HEK293T (cell line): Measurements from ENCODE around the gene IQCF5.

Source experiments
- CTCF ChIA-PET: fragments of 350-600 bp; formaldehyde crosslinking; extraction: SDS; loops from one replicate; lab custom pipeline; 2021; ENCODE audit warnings: antibody characterized with exemption, inconsistent platforms; lab: Yijun Ruan, JAX
- POLR2A ChIA-PET: fragments of 350-600 bp; formaldehyde crosslinking; extraction: SDS; loops from one replicate; lab custom pipeline; 2020; ENCODE audit warnings: antibody characterized with exemption, inconsistent platforms; lab: Yijun Ruan, JAX
- DNase-seq: peaks from one replicate; pipeline ENCODE4 v3.0.0; 2012; ENCODE audit warnings: mixed read lengths; ENCODE audit errors: extremely low spot score
- ARNT ChIP-seq: fragments of 450-650 bp; IDR thresholded peaks from 2 replicates; pipeline ENCODE4 v1.6.1; 2017; ENCODE audit warnings: mild to moderate bottlenecking
- BHLHE40 ChIP-seq: fragments of 450-650 bp; IDR thresholded peaks from 2 replicates; pipeline ENCODE4 v1.6.1; 2016; ENCODE audit warnings: mild to moderate bottlenecking, moderate library complexity, borderline replicate concordance
- CTBP1 ChIP-seq: fragments of 450-650 bp; IDR thresholded peaks from 2 replicates; pipeline ENCODE4 v1.6.1; 2016; ENCODE audit warnings: borderline replicate concordance
- ELF4 ChIP-seq: fragments of 450-650 bp; IDR thresholded peaks from 2 replicates; pipeline ENCODE4 v1.6.1; 2017; ENCODE audit warnings: antibody characterized with exemption
- FOXA1 ChIP-seq: fragments of 450-650 bp; IDR thresholded peaks from 2 replicates; pipeline ENCODE4 v1.6.1; 2016; ENCODE audit warnings: mild to moderate bottlenecking
- FOXK2 ChIP-seq: fragments of 450-650 bp; IDR thresholded peaks from 2 replicates; pipeline ENCODE4 v1.6.1; 2016; ENCODE audit warnings: mild to moderate bottlenecking
- FOXM1 ChIP-seq: fragments of 450-650 bp; IDR thresholded peaks from 2 replicates; pipeline ENCODE4 v1.6.1; 2017; ENCODE audit warnings: mild to moderate bottlenecking, borderline replicate concordance
- HDGF ChIP-seq: fragments of 450-650 bp; IDR thresholded peaks from 2 replicates; pipeline ENCODE4 v1.6.1; 2017; ENCODE audit warnings: antibody characterized with exemption, borderline replicate concordance
- L3MBTL2 ChIP-seq: fragments of 450-650 bp; conservative IDR thresholded peaks from 2 replicates; pipeline ENCODE4 v1.6.1; 2016; ENCODE audit warnings: mild to moderate bottlenecking
- LEF1 ChIP-seq: fragments of 450-650 bp; IDR thresholded peaks from 2 replicates; pipeline ENCODE4 v1.6.1; 2017; ENCODE audit warnings: mild to moderate bottlenecking, borderline replicate concordance
- NFRKB ChIP-seq: fragments of 450-650 bp; IDR thresholded peaks from 2 replicates; pipeline ENCODE4 v1.6.1; 2016; ENCODE audit warnings: mild to moderate bottlenecking, moderate library complexity
- SP1 ChIP-seq: fragments of 450-650 bp; IDR thresholded peaks from 2 replicates; pipeline ENCODE4 v1.6.1; 2017
- SUZ12 ChIP-seq: fragments of 450-650 bp; IDR thresholded peaks from 2 replicates; pipeline ENCODE4 v1.6.1; 2016; ENCODE audit warnings: mild to moderate bottlenecking
- TARDBP ChIP-seq: fragments of 450-650 bp; IDR thresholded peaks from 2 replicates; pipeline ENCODE4 v1.6.1; 2016
- ZNF384 ChIP-seq: fragments of 450-650 bp; IDR thresholded peaks from 2 replicates; pipeline ENCODE4 v1.6.1; 2016
- TF ChIP-seq, protein P1 (sequence below): fragments of 450-650 bp; IDR thresholded peaks from 2 replicates; pipeline ENCODE4 v1.6.1; 2016

Gene IQCF5

DNA sequence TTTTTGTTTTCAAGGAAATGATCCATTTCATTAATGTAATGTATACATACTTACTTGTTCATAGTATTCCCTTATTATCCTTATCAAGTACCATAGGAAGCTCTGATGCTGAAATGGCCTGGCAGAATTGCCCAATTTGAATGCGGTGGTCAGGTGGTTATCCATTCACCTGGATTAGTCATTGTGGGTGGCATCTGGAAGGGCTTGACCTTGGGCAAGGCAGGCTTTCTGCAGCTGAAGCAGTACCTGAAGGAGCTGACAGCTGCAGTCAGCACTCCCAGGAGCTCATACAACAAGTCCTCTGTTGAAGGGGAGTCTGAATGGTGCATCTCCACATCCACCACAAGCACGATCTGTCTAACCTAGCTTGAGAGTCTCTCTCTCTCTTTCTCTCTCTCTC lies 12.2 kb upstream of the IQCF5 start:
- ChIA-PET CTCF (interaction anchor here (1.0 kb wide), 1 partner anchor 13 kb away, joined by 3 read pairs; no protein-coding TSS in a partner anchor), POLR2A (no interaction called here)
- TF ChIP-seq ELF4 (no peak), BHLHE40 (no peak), LEF1 (no peak), ARNT (no peak), SP1 (no peak), ZNF384 (no peak), TARDBP (no peak), NFRKB (no peak), FOXA1 (no peak), FOXM1 (no peak), CTBP1 (no peak), L3MBTL2 (no peak), SUZ12 (no peak), HDGF (no peak), FOXK2 (no peak)
- TF ChIP-seq, protein P1, sequence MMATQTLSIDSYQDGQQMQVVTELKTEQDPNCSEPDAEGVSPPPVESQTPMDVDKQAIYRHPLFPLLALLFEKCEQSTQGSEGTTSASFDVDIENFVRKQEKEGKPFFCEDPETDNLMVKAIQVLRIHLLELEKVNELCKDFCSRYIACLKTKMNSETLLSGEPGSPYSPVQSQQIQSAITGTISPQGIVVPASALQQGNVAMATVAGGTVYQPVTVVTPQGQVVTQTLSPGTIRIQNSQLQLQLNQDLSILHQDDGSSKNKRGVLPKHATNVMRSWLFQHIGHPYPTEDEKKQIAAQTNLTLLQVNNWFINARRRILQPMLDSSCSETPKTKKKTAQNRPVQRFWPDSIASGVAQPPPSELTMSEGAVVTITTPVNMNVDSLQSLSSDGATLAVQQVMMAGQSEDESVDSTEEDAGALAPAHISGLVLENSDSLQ, result no peak
- no peak for DNase-seq

DNA sequence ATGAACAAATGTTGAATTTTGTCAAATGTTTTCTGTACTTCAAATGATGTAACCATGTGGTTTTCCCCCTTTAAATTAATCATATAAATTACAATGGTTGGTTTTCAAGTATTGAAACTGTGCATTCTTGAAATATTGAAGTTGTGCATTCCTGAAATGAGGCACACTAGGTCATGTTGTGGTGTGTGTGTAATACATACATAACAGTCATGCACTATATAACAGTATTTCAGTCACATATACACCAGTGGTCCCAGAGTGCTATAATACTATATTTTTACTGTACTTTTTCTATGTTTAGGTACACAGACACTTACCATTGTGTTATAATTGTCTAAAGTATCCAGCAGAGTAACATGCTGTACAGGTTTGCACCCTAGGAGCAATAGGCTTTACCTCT lies 11.0 kb upstream of the IQCF5 start:
- POLR2A ChIA-PET, result no interaction called here
- no peak for DNase-seq
- CTCF ChIA-PET, result interaction anchor here (1.0 kb wide), 1 partner anchor 12 kb away, joined by 3 read pairs; no protein-coding TSS in a partner anchor
- no peak for TF ChIP-seq NFRKB

DNA sequence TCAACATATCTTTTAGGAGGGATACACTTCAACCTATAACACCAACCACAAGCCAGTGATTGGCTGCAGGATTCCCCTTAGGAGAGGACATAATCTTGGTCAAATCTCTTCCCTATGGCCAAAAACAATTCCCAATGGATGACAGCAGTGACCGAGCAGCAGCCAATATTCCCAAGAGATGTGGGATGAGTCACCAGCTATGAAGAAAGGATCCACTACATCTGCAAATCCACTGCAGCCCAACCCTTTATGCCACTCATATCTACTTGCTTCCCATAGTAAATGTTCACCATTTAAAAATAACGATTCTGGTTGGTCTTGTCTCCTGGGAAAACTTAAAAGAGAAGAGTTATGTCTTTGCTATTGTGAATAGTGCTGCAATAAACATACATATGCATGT lies 4.5 kb upstream of the IQCF5 start:
- TF ChIP-seq BHLHE40 (no peak), HDGF (no peak), FOXM1 (no peak), ZNF384 (no peak), L3MBTL2 (no peak), CTBP1 (no peak), SP1 (no peak)
- TF ChIP-seq, protein P1, result no peak
- CTCF ChIA-PET, result no interaction called here
- POLR2A ChIA-PET, result interaction anchor here (1.0 kb wide), 1 partner anchor 53 kb away, joined by 3 read pairs; no protein-coding TSS in a partner anchor
- no peak for DNase-seq

DNA sequence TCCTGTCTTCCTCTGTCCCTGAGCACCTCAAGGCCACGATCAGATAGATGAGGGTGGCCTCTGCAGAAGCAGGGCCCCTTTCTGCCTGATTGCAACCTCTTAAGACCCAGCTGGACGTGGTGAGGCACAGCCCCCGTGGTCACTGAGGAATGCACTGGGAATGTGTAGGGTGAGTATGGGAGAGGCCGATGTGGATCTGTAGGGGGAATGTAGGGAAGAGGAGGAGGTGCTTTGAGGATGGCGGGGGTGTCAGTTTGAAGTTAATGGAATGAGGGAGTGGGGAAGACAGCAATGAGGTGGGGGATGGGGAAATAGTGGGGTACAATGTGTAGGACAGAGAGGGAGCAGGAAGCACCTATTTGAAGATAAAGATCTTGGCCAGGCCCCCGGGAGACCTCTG lies 785 bp upstream of the IQCF5 start:
- ChIA-PET CTCF (no interaction called here), POLR2A (no interaction called here)
- TF ChIP-seq, protein P1, result no peak
- TF ChIP-seq FOXM1, result no peak
- DNase-seq, result no peak

DNA sequence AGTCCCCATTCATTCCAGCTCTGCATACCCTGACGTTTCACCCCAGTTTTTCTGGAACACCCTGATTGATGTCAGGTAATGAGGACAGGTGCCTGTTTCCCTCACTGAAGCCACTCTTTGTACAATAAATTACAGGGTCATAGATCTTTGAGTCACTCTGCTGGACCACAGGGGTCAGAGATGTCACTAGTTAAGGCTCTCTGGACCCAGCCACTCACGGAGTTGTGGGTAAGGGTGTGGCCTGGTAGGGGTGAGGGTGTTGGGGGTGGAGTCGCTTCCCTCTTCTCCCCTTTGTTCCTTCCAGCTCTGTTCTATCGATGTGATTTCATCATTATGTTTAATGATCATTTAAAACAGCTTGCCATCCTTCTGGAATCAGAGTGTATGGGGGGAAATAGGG lies 512 bp downstream of the IQCF5 start:
- POLR2A ChIA-PET, result no interaction called here
- TF ChIP-seq NFRKB (no peak), FOXA1 (no peak), ZNF384 (no peak), SUZ12 (no peak), CTBP1 (no peak), SP1 (no peak)
- TF ChIP-seq, protein P1, result no peak
- CTCF ChIA-PET, result interaction anchor here (0.9 kb wide), 1 partner anchor 12 kb away, joined by 3 read pairs; no protein-coding TSS in a partner anchor
- no peak for DNase-seq

DNA sequence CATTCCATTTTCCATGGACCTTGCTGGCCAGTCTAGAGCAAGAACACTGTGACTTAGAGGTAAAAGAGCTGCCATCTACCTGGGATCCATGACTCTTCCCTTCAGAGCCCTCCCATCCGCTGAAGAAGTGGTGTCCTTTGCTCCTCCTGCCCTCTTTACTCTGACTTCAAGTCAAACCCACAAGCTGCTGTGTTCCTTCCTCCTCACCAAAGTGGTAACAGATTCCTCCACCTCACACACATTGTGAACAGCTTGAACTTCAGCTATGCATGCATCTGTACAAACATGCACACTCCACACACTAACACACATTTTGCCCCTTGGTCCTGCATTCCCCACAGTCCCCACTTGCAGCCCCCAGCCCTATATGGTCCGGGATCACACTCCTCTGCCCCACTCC lies 990 bp downstream of the IQCF5 start:
- TF ChIP-seq ELF4, result no peak
- TF ChIP-seq ZNF384, result no peak
- TF ChIP-seq FOXA1, result no peak
- TF ChIP-seq NFRKB, result no peak
- TF ChIP-seq TARDBP, result no peak
- no peak for TF ChIP-seq LEF1
- no peak for TF ChIP-seq FOXK2
- no peak for TF ChIP-seq HDGF
- no peak for TF ChIP-seq SP1
- no peak for TF ChIP-seq BHLHE40
- TF ChIP-seq, protein P1, result no peak
- no peak for TF ChIP-seq FOXM1
- TF ChIP-seq ARNT, result no peak
- TF ChIP-seq L3MBTL2, result no peak
- TF ChIP-seq CTBP1, result no peak
- ChIA-PET CTCF (interaction anchor here (0.9 kb wide), 1 partner anchor 13 kb away, joined by 3 read pairs; no protein-coding TSS in a partner anchor), POLR2A (no interaction called here)
- DNase-seq, result no peak
